Fibroblast of pulmonary artery (primary cell): ENCODE measurements around the gene PHYHIPL.

Experiments
- DNase-seq: peaks from one replicate; pipeline ENCODE4 v3.0.0-alpha.2; 2010; ENCODE audit warnings: low read depth
- H3K4me3 ChIP-seq: replicated peaks from 2 replicates; pipeline ENCODE4 v1.5.1; 2011; ENCODE audit warnings: low read depth, mild to moderate bottlenecking, control low read depth, low read length, moderate library complexity
- CTCF ChIP-seq: IDR thresholded peaks from 2 replicates; pipeline ENCODE4 v1.5.1; 2011; ENCODE audit warnings: mild to moderate bottlenecking, control low read depth, low read length, inconsistent platforms; ENCODE audit errors: missing control alignments

The PHYHIPL gene

GRCh38 chr10:59268460-59268859 lies 92.0 kb downstream of the PHYHIPL start:
- no peak overlapping the region for H3K4me3 ChIP-seq
- no peak for TF ChIP-seq CTCF
- no peak for DNase-seq

GRCh38 chr10:59269651-59270050 lies 93.2 kb downstream of the PHYHIPL start:
- TF ChIP-seq CTCF, result no peak

GRCh38 chr10:59270492-59270891 lies 94.0 kb downstream of the PHYHIPL start:
- no peak overlapping the region for H3K4me3 ChIP-seq
- TF ChIP-seq CTCF, result no peak

More at GRCh38 chr10:59269651-59270050, 93.2 kb downstream of the PHYHIPL start:
- no peak overlapping the region for H3K4me3 ChIP-seq
- DNase-seq, result no peak

GRCh38 chr10:59271160-59271559 lies 94.7 kb downstream of the PHYHIPL start:
- TF ChIP-seq CTCF, result no peak
- no peak overlapping the region for H3K4me3 ChIP-seq
- no peak for DNase-seq

More at GRCh38 chr10:59270492-59270891, 94.0 kb downstream of the PHYHIPL start:
- DNase-seq, result no peak

- no peak overlapping the region for H3K4me3 ChIP-seq
- no peak for TF ChIP-seq CTCF
- no peak for DNase-seq
Observed at GRCh38 chr10:59272061-59272460, 95.6 kb downstream of the PHYHIPL start.

- no peak overlapping the region for H3K4me3 ChIP-seq
- peak; percentile 10 for DNase-seq
- TF ChIP-seq CTCF, result no peak
Observed at GRCh38 chr10:59273445-59273844, 97.0 kb downstream of the PHYHIPL start.

- TF ChIP-seq CTCF, result no peak
- H3K4me3 ChIP-seq, result no peak overlapping the region
Observed at GRCh38 chr10:59276133-59276532, 99.7 kb downstream of the PHYHIPL start.

More at GRCh38 chr10:59276133-59276532, 99.7 kb downstream of the PHYHIPL start:
- DNase-seq, result no peak
